ENCODE measurements around the gene FAH.

Gene FAH

GRCh38 chr15:80217327-80217900 is 64.6 kb downstream of the FAH start:
- DNase-seq (ENCODE audit: low read depth): no peak
- no peak for TF ChIP-seq MYC (IDR thresholded peaks at IDR 0.05; ENCODE audit: low read depth, low read length)
- TF ChIP-seq CTCF (IDR thresholded peaks at IDR 0.05; ENCODE audit: low read depth, low read length): no peak
- TF ChIP-seq MAX (IDR thresholded peaks at IDR 0.05; ENCODE audit: low read depth, low read length): no peak
- no peak for TF ChIP-seq POLR2A (IDR thresholded peaks at IDR 0.05; ENCODE audit: extremely low read depth, insufficient read length)
- no peak overlapping the region for H3K4me3 ChIP-seq (ENCODE audit: low read depth, low read length)

GRCh38 chr15:80219955-80220354 is 67.2 kb downstream of the FAH start:
- DNase-seq (ENCODE audit: low read depth): no peak
- H3K4me3 ChIP-seq (ENCODE audit: low read depth, low read length): no peak overlapping the region
- no peak for TF ChIP-seq MYC (IDR thresholded peaks at IDR 0.05; ENCODE audit: low read depth, low read length)
- TF ChIP-seq POLR2A (IDR thresholded peaks at IDR 0.05; ENCODE audit: extremely low read depth, insufficient read length): no peak

- H3K4me3 ChIP-seq (ENCODE audit: low read depth, low read length): no peak overlapping the region
- TF ChIP-seq CTCF (IDR thresholded peaks at IDR 0.05; ENCODE audit: low read depth, low read length) (no peak), MAX (IDR thresholded peaks at IDR 0.05; ENCODE audit: low read depth, low read length) (no peak), MYC (IDR thresholded peaks at IDR 0.05; ENCODE audit: low read depth, low read length) (no peak), POLR2A (IDR thresholded peaks at IDR 0.05; ENCODE audit: extremely low read depth, insufficient read length) (no peak)
- no peak for DNase-seq (ENCODE audit: low read depth)
Measured at GRCh38 chr15:80228959-80229610, 76.3 kb downstream of the FAH start.

- DNase-seq (ENCODE audit: low read depth): no peak
- no peak overlapping the region for H3K4me3 ChIP-seq (ENCODE audit: low read depth, low read length)
- TF ChIP-seq MAX (IDR thresholded peaks at IDR 0.05; ENCODE audit: low read depth, low read length): no peak
Measured at GRCh38 chr15:80231371-80231770, 78.6 kb downstream of the FAH start.

- H3K4me3 ChIP-seq (ENCODE audit: low read depth, low read length): no peak overlapping the region
- TF ChIP-seq POLR2A (IDR thresholded peaks at IDR 0.05; ENCODE audit: extremely low read depth, insufficient read length) (no peak), MYC (IDR thresholded peaks at IDR 0.05; ENCODE audit: low read depth, low read length) (no peak), CTCF (IDR thresholded peaks at IDR 0.05; ENCODE audit: low read depth, low read length) (no peak), MAX (IDR thresholded peaks at IDR 0.05; ENCODE audit: low read depth, low read length) (no peak)
- DNase-seq (ENCODE audit: low read depth): no peak
Measured at GRCh38 chr15:80233581-80233980, 80.8 kb downstream of the FAH start.

- H3K4me3 ChIP-seq (ENCODE audit: low read depth, low read length): no peak overlapping the region
- DNase-seq (ENCODE audit: low read depth): peak; percentile 65
- TF ChIP-seq CTCF (IDR thresholded peaks at IDR 0.05; ENCODE audit: low read depth, low read length) (peak; percentile 64), POLR2A (IDR thresholded peaks at IDR 0.05; ENCODE audit: extremely low read depth, insufficient read length) (no peak)
Measured at GRCh38 chr15:80234883-80235282, 82.1 kb downstream of the FAH start.
